ENCODE measurements around the gene GRID1.

The GRID1 gene

DNA sequence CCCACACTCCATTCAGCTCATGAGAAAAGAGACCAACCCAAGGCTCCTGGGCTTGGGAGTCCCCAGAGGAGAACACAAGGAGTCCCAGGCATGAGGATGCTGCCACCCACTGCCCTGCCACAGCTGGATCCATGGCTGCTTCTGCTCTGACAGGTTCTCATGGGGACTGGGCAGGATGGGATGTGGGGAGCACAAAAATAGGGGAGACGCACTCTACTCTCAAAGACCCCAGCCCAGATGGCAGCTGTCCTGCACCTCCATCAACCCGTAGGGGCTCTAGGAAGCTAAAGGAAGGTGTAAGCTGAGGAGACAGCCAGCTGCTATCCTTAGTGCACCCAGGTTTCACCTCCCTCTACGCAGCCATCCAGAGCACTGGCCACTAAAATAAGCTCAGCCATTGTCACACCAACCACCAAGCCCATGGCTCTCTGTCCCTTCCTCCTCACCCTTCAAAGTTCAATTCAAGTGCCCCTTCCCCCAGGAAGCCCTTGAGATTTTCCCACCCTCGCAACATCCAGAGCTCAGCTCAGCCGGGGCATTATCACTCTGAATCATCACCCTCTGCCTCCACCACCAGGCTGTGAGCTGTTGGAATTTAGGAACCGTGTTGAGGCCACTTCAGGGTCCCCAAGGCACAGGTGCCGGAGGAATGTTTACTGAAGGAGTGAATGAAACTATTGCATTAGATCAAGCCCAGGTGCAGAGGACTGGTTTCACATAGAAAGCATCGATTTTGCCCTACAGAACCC, 142.1 kb downstream of the GRID1 start:
- DNase-seq, result no peak

DNA sequence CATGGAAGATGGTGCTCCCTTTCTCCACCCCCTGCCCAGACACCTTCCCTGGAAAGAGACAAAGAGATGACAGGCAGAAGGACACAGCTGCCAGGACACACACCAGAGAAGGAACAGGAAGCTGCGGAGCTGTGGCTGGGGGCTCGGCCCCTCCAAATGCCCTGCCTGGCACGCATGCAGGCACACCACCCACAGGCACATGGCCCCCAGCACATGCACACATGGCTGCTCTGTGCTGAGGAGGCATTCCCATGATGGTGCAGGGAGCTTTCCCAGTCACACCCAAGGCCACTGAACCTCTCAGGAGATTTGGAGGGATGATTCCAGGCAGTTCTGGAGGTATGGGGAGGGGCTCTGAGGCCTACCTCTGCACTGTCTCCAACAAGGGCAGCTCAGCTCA, 143.3 kb downstream of the GRID1 start:
- DNase-seq, result no peak

DNA sequence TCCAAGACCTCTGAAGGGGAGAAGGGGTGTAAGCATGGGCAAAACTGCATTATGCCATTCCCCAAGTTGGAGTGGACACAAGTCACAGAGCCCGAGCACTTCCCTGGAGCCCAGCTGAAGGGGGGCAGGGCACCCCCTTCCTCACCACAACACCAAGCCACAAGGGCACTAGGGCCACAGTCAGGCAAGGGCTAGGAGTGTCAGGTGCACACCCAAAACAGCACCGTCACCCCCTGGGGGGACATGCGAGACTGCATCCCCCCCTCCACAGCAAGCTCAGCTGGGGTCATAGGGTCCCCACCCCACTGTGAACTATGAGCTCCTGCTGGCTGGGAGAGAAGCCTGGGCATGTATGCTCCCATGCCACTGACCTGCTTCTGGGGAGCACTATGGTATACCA, 143.9 kb downstream of the GRID1 start:
- no peak for DNase-seq

DNA sequence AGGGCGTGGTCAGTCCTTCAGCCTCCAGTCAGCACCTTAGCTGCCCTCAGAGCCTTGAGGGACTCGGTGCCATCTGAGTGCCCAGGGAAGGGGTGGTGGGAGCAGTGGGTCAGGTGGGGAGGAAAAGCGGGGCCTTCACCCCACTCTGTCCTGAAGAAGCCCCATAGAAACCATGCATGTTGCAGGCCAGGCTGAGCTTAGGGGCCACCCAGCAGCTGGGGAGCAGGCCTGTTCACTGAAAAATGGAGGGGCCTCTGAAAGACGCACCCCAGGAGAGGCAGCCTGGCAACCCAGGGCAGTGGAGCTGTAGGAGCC, 144.3 kb downstream of the GRID1 start:
- DNase-seq, result no peak

DNA sequence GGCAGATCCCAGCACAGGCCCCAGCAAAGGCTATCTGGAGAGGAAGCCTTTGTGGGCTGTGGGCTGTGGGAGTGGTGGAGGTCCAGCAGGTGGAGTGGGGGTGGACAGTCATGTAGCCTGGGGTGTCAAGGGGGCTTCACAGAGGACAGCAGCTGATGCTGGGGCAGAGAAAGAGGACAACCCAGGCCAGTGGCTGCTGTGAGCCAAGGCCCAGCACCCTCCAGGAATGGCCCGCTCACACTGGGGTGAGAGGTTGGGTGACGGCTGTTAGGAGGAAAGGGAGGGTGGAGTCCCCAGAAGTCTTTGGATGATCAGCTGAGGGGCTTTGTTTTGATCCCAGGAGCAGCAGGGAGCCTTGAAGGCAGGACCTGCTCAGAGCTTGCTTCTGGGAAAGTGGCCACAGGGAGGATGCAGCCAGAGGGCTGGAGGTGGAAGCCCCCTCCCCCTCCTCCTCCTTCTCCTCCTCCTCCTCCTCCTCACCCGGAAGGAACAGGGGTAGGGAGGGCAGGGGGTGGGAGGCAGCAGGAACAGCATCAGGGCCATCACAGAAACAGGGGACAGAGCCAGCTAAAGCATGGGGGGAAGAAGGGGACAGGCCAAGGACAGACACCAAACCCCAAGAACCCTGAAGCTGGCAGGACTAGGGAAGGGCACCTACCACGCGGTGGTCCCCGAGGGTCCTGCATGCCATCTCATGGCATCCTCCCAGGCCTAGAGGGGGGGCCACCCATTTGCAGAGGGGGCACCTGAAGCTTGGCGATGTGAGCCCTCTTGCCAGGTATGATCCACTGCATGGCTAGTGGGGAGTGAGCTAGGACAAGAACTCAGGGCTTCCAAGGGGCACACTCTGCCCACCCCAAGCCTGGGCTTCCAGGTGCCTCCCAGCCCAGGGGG, 144.9 kb downstream of the GRID1 start:
- DNase-seq, result no peak

DNA sequence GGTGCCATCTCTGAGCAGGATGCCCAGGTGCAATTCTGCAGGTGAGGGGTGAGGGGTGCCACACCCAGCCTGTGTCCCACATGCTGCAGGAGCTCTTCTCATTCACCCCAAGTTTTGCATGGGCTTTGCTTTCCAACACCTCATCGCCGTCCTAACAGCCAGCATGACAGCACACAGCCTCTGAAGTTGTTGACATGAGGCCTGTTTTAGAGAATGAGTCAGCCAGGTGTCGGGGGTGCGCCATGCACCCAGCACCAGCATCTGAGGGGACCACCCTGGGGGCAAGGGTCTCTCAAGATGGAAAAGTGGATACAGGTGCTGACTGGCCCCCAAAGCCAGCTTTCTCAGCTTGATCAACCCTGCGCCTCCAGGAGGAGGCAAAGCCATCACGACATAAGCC, 146.0 kb downstream of the GRID1 start:
- no peak for DNase-seq

DNA sequence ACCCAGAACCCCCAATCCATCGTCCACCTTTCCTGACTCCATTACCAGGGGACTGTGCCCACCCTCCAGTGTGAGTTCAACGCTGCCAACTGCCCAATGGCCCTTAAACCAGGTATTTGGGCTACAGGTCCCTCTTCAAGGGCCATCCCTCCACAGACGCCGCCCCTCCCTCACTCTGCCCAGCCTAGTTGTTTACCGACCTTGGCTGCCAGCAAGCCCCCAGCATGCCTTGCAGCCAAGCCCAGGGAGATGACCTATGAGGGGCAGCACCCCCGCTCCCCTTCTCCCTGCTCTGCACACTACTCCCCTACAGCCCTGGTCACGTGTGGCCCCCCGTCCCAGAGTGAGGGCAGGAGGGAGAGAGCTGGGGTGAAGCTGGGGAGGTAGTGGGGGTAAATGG, 147.3 kb downstream of the GRID1 start:
- no peak for DNase-seq

DNA sequence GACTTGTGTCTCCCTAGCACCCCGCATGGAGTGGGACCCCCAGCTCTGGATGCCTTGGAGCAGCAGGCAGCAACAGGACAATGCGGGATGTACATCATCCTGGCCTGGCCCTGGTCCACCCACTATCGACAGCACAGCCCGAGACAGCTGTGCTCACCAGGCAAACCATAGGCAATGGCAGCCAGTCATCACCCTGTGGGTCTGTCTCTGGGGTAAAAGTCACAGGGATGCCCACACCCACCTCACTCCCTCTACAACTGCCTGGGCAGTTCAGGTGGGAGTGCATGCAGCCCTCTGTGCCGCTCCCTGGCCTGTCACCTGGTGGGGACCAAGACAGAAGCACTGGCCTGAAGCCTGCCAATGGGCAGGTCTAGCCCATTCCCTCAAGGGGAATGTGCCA, 147.8 kb downstream of the GRID1 start:
- no peak for DNase-seq

DNA sequence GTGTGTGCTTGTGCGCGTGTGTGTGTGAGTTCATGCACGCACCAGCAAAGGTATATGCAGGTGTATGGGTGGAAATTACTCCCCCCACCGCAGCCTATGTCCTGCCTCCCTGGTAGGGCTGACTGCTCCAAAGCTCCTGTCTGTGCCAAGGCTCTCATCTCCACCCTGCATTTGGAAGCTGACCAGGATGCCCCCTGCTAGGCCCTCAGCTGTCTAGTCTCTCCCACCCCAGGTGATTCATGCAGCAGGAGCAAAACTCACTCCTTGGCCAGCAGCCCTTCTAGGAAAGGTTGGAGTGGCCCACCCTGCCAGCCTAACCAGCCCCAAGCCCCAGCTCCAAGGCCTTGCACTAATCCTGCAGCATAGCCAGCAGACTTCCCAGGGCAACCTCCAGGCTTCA, 148.4 kb downstream of the GRID1 start:
- no peak for DNase-seq

DNA sequence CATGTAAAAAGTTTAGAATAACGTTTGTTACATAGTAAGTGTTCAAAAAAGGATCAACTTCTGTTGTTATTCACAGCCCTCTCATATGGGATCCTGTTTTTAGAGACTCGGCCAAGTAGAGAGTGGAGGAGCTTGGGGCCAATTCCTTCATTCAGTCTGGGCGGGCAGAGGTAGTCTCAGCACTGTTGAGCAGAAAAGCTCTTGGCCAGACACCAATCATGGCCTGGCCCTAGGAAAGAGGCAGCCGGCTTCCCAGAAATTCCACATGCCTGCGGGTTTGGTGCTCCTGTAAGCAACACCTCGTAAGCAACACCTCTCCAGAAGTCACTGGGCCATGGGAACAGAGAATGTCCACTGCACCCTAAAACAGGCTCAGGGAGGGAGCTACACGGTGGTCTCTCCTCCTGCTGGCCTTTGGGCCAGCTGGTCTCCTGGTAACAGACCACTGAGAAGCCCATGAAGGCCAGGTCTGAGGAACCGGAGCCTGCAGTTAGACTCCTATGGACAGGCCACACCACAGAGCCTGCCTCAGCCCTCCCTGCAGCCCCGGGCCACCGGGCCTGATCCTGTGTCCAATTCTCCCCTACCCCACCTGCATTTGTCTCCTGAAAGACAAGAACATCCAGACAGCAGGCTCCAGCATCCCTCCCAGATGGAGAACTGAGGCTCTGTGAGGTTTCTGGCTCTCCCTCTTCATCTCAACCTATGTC, 149.1 kb downstream of the GRID1 start:
- DNase-seq, result no peak

DNA sequence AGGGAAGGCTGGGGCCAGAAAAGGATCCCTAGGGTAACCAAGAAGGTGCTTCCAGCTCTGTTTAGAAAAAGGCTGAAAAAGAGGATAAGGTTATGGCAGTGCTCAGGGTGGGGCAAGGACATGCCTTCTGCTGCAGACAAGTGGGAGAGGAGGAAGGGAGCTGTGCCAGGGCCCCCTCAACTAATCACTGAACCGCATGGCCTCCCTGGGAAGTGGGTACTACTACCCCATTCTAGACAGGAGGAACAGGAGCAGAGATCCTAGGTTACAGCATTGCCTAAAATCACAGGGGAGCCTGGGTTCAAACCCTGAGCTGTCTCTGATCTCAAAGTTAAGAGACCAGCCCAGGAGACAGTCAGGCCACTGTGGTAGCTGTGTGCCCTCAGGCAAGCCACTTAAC, 149.7 kb downstream of the GRID1 start:
- DNase-seq, result no peak

DNA sequence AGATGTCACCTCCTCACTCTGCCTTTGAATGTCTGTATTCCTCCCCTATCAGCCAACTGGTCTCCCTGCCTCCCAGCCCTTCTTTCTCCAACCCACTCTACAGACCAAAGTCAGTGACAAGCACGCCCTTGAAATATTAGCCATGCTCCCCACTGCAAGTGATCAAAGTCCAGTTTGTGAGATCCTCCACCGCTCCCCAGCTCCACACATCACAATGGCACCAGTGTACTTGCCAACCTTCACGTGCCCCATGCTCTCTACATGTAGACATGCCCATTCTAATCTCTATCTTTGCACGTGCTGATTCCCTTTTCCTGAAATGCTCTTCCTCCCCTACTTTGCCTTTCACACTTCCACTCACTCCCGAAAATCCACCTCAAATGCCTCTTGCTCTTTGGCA, 150.9 kb downstream of the GRID1 start:
- DNase-seq, result no peak

DNA sequence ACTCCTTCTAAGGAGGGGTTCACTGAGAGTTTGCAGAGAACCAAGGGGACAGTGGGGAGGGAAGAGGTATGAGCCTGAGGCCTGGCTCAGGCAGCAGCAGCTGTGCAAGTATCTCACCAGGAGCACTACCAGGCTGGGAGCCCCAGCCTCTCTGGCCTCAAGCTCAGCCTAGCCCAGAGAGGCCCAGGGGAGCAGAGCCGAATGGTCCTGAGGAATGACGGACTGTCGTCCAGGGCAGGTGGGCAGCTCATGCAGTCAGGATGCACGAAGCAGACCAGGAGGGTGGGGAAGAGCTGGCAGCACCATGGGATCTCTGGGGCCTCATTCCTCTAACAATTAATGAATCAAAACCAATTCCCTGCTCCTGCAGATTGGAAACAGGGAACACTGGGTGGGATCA, 151.5 kb downstream of the GRID1 start:
- no peak for DNase-seq

DNA sequence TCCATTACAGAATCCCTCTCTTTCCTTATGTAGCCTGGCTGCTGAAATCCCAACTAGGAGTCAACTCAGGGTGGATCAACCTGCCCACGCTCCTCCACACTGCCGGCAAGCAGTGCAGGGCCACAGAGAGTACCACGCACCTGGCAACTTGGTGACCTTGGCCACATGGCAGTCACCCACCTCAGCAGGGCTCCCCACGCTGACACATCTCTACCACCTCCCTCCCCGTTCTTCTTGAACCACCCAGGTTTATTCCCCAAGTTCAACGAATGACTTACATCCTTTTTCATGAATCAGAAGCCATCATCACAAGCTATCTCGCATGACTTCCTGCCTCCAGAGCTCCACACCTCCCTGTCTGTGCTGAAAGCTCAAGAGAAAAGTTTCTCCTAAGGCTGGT, 153.4 kb downstream of the GRID1 start:
- DNase-seq, result no peak

DNA sequence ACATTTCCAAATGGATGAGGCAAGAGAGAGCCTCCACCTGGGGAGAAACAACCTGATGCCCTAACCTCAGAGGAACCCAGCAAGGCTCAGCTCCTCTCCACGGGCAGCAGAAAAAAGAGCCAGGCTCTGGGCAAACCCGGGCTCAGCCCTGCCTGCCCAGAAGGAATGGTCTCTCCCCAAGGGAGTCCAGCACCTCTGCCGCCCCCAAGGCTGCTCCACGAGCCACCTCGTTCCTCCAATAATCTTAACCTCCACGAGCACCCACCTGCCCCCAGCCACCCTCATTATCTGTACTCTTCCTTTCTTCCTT, 154.2 kb downstream of the GRID1 start:
- no peak for DNase-seq

DNA sequence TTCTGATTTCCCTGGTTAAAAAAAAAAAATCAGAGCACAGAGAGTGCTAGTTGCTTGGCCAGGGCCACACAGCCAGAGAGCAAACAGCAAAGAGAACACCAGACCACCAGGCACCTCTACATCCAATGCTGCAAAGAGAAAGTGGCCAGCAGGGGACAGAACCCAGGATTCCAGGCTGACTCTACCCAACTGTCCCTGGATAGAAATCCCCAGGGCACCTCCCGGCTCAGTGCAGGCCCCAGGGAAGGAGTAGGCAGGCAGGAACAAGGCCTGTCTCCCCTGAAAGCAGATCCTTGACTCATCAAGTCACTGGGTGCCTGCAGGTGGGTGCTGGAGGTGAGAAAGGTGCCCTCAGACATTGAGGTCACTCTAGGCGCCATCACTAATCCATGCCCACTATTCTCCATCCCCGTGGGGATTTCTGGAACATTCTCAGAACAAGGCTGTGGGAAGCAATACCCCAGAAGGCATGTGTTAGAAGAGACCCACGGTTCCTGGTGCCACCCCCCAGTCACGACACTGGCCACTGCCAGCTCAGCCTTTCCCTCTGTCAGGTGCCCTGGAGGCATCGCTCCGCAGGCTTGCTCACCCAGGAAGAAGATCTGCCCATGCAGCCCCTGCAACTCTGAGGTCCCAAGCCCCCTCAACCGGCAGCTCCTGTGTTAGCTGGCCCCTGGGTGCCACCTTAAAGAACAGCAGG, 154.8 kb downstream of the GRID1 start:
- DNase-seq, result no peak

DNA sequence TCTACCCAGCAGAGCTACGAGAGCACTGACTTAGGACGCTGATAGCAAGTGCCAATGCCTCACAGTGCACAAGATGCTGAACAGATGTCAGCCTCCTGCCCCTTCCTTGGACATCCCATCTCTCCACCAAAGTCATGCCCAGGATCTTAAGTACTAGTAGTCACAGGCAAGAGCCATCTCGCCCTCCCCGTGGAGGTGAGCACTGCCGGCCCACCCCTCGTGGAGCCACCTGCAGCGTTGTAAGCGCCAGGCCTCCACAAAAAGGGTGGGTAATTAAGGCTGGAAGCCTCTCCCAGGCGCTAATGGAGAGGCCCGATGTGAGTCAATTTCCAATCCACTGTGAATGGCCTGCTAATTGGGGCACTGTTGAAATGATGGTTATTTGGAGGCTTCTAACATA, 156.2 kb downstream of the GRID1 start:
- no peak for DNase-seq

DNA sequence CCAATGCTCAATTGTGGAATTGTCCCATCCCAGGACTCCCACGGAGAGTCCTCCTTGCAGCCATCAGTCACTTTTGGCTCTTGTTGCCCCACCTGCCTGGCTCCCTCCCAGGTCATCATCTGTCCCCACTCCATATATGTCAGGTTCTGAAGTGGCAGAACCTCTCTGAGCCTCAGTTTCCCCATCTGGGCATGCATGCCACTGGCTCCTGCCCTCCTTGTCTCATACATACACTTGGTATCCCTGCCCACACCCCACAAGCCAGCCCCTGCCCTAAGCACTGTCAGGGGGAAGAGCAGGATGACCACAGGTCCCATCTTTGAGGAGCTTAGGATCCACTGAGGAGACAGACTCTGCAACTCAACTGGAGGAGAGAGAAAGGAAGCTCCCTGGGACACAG, 156.9 kb downstream of the GRID1 start:
- no peak for DNase-seq

DNA sequence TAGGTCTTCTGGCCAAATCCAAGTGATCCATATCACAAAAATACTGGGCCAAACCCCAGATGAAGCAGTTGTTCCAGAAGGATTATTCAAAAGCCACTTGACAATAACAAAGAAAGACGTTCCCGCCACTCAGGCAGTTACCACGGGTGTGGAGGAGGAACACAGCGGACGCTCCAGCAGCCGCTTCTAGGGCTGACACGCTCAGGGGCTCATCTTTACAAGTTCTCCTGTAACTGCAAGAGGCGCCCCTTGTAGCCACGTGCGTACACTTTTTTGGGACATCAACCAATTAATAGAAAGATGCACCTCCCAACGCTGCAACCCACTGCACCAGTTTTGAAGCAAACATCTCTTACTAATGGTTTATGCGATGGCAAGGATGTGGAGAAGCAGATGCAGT, 159.4 kb downstream of the GRID1 start:
- DNase-seq, result no peak

DNA sequence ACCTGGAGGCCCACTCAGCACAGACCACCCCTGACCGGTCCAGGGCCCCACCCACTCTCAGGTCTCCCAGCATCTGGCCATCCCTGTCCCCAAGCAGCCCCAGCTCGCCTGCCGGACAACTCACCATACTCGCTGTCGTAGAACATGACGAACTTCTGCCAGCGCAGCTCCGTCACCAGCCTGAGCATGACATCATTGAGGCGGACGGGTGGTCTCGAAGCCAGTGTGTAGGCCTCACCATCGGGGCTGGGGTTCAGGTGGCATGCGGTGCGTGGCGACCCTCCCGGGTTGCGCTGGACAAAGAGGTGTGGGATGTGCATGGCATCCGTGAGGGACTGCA, 160.4 kb downstream of the GRID1 start:
- DNase-seq, result no peak

DNA sequence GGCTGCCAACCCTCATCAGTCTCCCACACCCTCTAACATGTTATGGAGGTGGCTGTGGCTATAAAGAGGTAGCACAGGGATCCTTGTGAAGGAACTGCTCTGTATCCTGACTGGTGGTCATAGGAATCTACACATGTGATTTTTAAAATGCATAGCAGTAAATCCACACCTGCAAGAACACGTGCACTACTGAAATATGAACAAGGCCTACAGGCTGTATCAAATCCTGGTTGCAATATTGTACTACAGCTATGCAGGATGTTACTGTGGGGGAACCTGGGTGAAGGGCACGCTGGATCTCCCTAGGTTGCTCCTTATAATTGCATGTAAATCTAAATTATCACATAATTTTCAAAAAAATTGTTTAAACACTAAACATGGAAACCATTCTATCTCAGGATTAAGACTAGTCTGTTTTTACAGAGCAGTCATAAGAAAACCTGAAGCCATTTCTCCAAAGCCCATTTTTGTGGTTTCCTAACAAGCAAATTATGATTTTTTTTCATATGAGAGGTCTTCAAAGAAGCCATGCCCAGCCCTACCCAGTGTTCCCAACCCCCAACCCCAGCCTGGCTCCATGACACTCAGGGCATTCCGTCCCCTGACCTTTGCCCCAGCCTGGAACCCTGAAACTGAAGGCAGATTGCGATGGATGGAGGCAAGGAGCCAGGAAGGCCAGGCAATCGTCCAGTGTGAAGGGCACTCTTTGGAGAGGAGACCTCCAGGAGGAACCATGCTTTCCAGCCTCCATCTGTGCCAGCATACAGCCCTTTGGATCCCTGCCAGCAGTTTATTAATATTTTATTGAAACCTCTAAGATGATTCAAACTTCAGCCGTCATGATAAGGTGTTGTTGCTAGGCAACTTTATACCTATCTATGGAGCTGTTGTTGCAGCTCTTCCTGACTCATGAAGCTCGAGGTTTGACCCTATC, 161.0 kb downstream of the GRID1 start:
- DNase-seq, result no peak
